GM18507 (cell line): ENCODE data around the gene LAMA2.

Source experiments
- DNase-seq: peaks from one replicate; pipeline ENCODE4 v3.0.0; 2011; ENCODE audit warnings: low read depth; ENCODE audit not compliant: insufficient read length; ENCODE audit errors: extremely low spot score
- FAIRE-seq: peaks from 2 replicates; lab custom pipeline; 2011; peaks lifted over from hg19 to GRCh38; lab: Jason Lieb, UNC

Gene LAMA2

DNA sequence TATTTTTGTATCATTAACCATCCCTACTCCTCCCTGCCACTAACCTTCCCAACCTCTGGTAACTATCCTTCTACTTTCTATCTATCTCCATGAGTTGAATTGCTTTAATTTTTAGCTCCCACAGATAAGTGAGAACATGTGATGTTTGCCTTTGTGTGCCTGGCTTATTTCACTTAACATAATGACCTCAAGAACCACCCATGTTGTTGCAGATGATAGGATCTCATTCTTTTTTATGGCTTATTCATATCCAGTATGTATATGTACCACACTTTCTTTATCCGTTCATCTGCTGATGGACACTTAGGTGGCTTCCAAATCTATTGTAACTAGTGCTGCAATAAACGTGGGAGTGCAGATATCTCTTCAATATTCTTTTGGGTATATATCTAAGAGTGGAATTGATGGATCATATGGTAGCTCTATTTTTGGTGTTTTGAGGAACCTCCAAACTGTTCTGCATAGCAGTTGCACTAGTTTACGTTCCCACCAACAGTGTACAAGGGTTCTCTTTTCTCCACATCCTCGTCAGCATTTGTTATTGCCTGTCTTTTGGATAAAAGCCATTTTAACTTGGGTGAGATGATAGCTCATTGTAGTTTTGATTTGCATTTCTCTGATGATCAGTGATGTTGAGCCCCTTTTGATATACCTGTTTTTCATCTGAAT, 625.7 kb downstream of the LAMA2 start:
- FAIRE-seq, result no peak
- DNase-seq, result no peak

DNA sequence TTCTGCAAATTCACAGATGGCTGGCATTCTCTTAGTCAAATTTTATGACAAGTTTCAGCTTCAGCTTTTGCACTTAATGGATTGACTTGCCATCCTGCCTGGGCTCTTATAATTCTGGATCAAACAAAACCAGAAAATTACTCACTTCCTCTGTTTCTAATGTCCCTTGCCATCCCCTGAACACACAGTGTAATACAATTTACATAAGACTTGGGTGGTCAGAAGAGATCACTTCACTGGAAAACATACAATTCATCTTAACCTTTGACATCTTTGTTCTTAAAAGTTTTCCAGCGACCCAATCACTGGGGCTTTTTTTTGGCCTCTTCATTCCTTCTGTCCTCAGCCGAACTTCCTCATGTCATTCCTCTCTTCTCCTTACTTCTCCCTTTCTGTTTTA, 628.0 kb downstream of the LAMA2 start:
- DNase-seq, result no peak
- FAIRE-seq, result peak; percentile 18

DNA sequence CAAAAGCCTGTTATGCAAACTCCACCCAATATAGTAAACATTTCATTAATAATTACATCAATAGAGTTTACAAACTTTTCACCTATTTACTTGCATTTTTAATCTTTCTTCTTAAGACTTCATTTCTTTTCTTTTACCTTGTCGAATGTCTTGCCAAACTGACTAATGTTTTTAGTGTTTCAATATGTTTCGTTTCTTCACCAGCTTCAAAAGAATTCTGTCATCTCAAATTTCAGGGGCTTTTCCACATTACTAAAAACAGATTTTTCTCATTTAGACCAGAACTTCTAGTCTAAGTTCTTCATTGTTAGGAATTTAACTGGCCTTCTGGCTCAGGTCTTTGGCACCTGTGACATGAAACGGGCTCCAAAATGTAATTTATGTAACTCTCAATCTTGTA, 630.5 kb downstream of the LAMA2 start:
- FAIRE-seq (no peak), DNase-seq (no peak)

DNA sequence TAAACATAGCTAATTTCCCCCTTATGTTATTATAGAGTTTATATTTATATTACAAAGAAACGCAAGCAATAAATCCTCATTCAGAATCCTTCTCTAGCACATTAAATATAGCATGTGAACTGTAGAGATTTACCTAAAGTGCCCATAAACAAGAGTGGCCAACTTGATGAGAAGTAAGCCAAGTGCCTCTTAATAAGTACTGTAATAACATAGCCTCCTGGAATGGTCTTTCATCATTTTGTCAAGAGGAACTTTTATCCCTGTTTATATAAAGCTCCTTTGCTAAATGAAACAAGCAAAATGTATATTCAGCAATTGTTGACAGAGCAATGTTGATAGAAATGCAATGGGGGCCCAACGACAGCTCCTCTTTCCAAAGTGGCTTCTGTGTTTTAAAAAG, 632.1 kb downstream of the LAMA2 start:
- DNase-seq, result no peak

DNA sequence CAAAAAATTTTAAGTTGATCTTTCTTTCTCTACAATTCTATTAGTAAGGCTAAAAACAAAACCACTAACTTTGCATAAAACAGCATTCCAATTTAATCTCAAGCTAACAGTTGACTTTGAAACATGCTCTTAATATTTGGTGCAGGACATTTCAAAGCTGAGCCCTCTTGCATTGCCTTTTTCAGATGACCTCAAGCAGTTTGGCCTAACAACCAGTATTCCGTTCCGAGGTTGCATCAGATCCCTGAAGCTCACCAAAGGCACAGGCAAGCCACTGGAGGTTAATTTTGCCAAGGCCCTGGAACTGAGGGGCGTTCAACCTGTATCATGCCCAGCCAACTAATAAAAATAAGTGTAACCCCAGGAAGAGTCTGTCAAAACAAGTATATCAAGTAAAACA, 633.1 kb downstream of the LAMA2 start:
- no peak for FAIRE-seq
- no peak for DNase-seq

More for the DNA sequence above, 632.1 kb downstream of the LAMA2 start:
- FAIRE-seq, result no peak

DNA sequence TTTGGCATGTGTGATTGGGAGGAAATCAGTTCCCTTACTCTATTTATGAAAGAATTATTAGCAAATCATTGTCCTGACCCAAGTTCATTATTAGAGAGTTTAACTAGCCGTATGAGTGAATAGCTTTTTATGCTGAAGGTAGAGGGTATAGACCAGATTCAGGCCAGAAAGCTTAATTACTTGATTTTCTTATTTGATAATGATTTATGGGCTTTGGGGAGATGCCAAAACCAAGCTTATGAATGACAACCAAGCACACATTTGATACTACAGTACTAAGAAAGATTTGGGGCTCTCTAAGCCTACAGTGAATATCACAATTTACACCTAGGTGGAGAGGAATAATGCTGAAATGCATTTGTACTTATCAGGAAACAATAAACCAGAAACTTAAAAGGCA, 633.8 kb downstream of the LAMA2 start:
- FAIRE-seq (no peak), DNase-seq (no peak)

DNA sequence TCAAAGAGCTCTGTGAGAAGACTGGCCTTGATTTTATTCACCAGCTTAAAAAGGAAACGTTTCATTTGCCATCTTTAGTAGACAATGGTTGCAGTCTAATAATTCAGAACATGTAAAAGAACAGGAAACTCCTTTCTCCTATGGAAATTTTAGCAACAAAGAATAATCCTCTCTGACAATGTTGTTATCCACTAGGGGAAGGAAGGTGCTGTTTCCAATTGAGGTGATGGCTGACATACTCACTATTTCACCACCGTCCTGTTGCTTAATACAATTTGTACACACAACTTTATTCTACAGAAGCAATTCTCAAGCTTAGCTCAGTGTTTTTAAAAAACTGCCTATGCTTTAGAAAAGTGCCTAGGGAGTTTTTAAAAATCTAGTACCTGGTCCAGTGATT, 634.4 kb downstream of the LAMA2 start:
- FAIRE-seq (no peak), DNase-seq (no peak)

DNA sequence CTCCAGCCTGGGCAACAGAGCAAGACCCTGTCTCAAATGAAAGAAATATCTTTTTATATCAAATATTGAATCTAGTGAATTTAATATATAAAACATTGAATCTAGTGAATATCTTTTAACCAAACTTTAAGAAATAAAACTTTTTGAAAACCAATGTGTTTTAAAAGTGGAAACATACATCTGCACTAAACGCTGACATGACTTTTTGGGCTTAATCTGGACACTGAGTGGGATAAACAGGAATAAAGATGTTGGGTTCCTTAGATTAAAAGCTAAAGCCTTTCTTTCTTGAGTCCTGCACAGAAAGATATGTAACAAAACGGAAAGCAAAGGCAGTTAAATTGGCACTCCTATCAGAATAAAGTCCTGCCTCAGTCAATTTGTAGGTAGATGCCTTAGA, 636.8 kb downstream of the LAMA2 start:
- FAIRE-seq, result no peak
- DNase-seq, result no peak

DNA sequence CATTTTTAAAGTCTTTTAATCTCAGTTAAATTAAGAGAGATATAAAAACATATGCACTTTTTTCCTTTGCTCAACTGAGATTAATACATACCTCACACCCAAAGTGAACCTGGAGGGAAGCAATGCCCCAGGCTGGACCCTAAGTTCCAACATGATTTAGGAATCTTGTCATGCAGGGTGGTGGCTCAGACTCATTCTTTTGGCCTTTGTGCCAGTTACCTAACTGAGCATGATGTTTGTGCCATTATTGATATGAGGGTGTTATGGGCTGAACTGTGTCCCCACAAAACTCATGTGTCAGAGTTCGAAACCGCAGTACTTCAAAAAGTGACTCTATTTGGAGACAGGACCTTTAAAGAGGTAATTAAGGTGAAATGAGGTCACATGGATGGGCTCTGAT, 639.0 kb downstream of the LAMA2 start:
- FAIRE-seq (no peak), DNase-seq (no peak)

DNA sequence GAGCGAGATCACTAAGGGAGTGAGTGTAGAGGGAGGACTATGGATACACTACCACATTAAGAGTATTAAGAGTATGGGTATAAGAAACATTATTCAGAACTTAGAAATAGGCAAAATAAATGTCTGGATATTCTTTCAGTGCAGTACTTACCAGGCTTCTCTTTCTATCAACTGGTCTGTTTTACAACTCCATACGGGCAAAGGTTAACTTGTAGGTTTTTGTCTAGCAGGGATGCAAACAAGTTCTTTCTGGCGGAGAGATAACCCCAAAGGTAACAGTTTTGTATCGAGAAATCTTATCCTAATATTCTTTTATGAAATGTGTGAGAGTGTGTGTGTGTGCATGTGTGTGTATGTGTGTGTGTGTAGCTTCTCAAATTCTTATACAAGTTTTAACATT, 640.9 kb downstream of the LAMA2 start:
- DNase-seq (no peak), FAIRE-seq (no peak)

DNA sequence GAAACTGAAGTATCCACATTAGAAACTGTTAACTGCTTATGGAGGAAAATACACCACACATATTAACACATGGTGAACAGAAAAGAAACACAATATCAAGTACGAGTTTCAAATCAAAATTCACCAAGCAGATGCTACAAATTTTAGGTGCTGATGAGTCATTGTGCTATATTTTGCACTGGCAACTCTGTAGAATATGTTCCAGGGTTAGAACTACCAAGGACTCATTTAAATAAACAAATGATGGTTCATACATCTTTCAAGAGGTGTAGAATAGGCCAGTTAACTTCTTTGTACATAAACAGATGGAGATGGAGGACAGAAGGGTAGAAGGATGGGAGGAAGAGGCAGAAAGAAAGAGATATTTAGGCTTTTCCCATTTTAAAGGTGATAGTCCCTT, 642.1 kb downstream of the LAMA2 start:
- FAIRE-seq, result no peak

DNA sequence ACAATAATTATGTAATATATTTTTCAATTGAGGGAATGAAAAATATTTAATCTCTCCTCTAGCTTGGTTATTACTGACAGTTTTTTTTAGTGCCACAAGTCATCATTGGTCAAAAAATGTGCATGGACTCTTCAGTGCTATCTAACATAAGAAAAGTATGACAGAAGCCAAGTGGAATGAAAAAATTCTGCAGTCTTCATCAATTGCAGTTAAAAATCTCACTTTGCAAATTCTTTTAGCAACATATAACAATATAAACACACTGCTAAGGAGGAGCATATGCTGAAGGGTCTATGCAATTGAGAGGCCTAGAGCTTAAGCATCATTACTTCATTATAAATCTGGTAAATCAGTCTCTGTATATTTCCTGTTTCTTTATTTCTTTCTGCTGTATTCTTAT, 652.0 kb downstream of the LAMA2 start:
- no peak for DNase-seq
- FAIRE-seq, result no peak

More for the DNA sequence above, 642.1 kb downstream of the LAMA2 start:
- no peak for DNase-seq

DNA sequence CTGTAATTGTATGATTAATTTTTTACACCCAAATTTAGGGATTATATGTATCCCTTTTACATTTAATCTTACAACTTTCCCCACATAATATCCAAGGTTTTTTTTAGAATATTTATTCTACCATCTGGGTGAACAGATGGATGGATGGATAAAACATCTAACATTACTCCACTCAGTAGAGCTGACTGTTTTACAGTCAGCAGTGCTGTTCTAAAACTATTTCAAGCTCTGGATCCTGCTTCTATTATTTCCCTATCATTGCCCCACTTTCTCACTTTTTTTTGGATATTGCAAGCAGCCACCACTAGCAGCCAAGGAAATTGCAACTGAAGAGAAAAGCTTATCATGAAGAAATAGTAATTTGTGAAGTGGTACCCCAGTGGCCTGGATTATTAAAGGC, 653.3 kb downstream of the LAMA2 start:
- no peak for FAIRE-seq
- no peak for DNase-seq

DNA sequence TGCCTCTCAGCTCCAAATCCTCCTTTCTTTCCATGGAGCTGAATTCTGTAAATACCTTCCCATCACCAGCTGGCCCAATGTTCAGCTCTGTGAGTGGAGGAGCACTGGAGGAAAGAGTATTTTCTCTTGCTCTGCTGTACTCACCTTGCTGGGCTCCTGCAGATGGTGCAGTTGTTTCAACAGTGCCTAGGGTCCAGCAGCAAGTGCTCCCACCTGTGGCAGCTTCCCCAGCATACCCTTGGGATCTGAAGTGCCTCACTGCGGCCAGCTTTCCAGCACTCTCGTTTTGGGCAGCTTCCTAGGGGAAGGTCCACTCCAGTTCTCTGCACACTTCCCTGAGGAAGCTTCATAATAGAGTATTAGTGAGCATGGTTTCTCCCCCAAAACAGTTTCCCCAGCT, 656.1 kb downstream of the LAMA2 start:
- DNase-seq, result no peak
- no peak for FAIRE-seq

DNA sequence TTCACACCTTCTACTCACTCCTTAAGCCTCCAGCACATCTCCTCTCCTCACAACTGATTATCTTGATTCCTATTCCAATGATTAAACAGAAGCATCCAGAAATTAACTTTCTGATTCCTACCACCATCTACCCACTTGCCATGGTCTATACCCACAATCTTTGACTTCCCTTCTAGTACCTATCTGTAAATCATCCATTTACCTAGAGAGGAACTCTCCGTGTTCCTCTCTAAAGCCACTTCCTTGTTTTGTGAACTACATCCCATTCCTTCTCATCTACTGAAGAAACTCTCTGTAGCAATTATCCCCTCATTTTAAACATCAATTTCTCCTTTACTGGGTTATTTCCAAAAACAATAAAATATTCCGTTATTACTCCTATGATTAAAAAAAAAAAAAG, 659.8 kb downstream of the LAMA2 start:
- DNase-seq (no peak), FAIRE-seq (no peak)

DNA sequence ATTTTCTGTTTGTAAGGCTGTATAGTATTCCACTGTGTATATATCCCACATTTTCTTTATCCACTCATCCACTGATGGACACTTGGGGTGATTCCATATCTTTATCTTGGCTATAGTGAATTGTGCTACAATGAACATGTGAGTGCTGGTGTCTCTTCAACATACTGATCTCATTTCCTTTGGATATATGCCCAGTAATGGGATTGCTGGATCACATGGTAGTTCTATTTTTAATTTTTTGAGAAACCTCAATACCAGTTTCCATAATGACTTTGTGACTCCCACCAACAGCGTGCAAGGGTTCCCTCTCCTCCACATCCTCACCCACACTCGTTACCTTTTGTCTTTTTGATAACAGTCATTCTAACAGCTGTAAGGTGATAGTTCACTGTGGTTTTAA, 661.0 kb downstream of the LAMA2 start:
- no peak for DNase-seq
- no peak for FAIRE-seq

DNA sequence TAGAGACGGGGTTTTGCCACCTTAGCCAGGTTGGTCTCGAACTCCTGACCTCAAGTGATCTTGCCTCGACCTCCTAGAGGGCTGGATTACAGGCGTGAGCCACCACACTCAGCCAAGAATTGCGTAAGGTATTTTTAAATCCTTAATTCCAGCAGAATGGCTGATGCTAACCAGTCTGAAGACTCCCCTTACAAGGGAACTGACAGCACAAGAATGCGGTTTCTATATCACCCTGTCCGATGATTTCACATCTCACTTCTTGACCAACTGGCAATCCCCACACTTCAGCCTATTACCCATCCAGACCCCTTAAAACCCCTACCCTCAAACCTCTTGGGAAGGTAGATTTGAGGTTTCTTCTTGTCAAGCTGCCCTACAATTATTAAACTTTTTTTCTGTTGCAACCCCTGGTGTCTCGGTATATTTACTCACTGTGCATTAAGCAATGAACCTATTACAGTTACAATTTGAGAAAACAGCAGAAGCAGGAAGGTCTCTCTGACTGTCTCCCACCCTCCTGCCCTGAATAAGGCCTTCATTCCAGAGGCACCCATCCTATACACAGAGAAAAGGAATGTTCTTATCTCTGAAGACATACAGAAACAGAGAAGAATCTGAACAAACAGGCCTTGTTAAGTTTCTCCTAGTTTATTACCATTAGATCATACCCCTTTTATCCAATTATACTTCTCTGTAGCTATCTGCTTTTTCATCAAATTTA, 662.1 kb downstream of the LAMA2 start:
- FAIRE-seq (no peak), DNase-seq (no peak)

DNA sequence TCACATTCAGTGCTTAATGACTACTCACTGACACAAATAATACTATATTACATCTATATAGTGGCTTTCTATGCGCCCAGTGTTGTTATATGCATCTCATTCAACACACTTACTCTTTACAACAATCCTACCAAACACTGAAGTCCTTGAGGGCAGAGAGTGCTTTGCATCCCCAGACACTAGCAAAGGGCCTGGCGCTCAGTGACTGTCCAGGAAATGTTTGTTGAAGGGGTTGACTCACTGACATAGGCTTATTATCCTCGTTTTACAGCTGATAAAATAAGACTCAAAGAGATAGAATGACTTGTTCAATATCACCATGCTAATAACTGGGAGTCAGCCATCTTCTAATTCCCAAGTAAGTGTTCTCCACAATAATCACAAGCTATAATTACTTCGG, 663.8 kb downstream of the LAMA2 start:
- DNase-seq (no peak), FAIRE-seq (no peak)

DNA sequence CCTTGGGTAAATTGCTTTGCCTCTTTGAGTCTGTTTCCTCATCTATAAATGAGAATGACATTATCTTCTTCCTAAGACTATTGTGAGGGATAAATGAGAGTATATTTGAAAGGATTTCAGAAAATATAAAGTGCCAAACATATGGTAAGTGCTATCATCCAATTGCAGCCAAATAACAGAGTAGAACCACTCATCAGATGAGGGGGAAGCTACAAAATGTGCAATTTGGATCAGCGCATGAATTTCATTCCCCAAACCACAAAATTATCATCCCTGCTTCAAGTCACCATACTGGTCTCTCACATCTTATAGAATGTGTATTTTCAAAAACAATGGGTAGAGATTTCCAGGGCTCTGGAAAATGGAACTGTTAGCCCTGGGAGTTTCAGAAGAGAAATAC, 668.5 kb downstream of the LAMA2 start:
- no peak for DNase-seq
- FAIRE-seq, result no peak

DNA sequence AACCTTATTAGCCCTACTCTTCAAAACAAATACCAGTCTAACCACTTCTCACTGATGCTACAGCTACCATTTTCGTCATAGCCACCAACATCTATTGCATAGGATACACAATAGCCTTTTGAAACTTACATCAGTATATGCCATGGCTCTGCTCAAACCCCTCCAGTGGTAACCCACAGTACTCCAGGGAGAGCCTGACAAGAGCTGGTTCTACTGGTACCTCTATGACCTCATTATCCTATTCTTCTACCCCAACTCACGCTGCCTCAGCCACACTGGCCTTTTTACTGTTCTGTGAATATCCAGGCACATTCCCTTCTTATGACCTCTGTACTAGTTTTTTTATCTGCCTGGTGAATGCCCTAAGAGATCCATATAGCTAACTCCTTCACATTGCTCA, 669.5 kb downstream of the LAMA2 start:
- no peak for FAIRE-seq
- no peak for DNase-seq

DNA sequence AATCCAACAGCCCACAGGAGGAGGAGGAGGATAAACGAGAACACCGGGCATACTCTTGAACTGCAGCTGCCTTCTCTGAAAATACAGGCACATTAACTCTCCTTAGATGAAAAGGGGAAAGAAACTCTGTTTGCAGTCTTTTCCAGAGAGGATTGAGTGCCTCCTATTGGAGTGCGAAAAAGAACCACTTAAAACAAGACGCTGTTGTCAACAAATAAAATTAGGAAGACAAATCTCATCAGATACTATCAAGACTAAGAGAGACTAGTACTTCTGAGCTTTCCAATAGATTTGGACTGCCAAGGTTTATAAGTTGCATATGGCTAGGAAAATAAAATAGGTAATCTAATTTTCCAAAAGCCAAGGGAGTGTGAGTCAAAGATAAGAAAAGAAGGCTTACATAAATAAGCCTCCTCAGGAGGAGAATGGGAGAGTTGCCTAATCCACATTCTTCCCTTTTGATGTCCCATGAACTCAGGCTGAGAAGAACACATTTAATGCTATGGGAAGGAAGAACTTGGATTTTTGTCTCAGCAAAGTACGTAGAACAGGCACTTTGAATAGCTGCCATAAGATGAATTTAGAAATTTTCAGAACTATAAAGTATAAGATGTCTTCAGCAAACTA, 672.4 kb downstream of the LAMA2 start:
- no peak for DNase-seq
- no peak for FAIRE-seq
